HG03095 (cell line): ENCODE measurements around the gene ZNF512.
A peak's percentile ranks its signal among the peaks of the same experiment; 100 is the strongest.
"Not testable (repeated sequence)": the region's sequence is repeated elsewhere in the genome, so short reads cannot be mapped to it uniquely, and the experiment has no call there.

Source experiments
- ATAC-seq: cut with Tn5 transposase; IDR thresholded peaks from one replicate; pipeline ENCODE4 v1.9.1; 2021; ENCODE audit warnings: moderate library complexity; ENCODE audit not compliant: unreplicated experiment

Gene ZNF512

GRCh38 chr2:27582129-27582694 lies 630 bp upstream of the ZNF512 start:
- ATAC-seq = no peak

- ATAC-seq = no peak
Measured at GRCh38 chr2:27583390-27583915, 611 bp downstream of the ZNF512 start.

GRCh38 chr2:27584597-27584996 lies 1.8 kb downstream of the ZNF512 start:
- ATAC-seq = no peak

GRCh38 chr2:27587025-27587424 lies 4.2 kb downstream of the ZNF512 start:
- ATAC-seq = no peak

- no peak for ATAC-seq
Measured at GRCh38 chr2:27588308-27588707, 5.5 kb downstream of the ZNF512 start.

- ATAC-seq = no peak
Measured at GRCh38 chr2:27591745-27592144, 8.9 kb downstream of the ZNF512 start.

- no peak for ATAC-seq
Measured at GRCh38 chr2:27593240-27593639, 10.4 kb downstream of the ZNF512 start.

- ATAC-seq = not testable (repeated sequence)
Measured at GRCh38 chr2:27594020-27594703, 11.3 kb downstream of the ZNF512 start.

- not testable (repeated sequence) for ATAC-seq
Measured at GRCh38 chr2:27595412-27595811, 12.6 kb downstream of the ZNF512 start.

GRCh38 chr2:27596627-27597026 lies 13.8 kb downstream of the ZNF512 start:
- ATAC-seq = no peak

- ATAC-seq = no peak
Measured at GRCh38 chr2:27606611-27607010, 23.8 kb downstream of the ZNF512 start.

- ATAC-seq = no peak
Measured at GRCh38 chr2:27613985-27614384, 31.1 kb downstream of the ZNF512 start.

GRCh38 chr2:27615316-27615715 lies 32.5 kb downstream of the ZNF512 start:
- ATAC-seq = no peak

GRCh38 chr2:27621524-27621923 lies 38.7 kb downstream of the ZNF512 start:
- ATAC-seq = no peak

- ATAC-seq = no peak
Measured at GRCh38 chr2:27622921-27623384, 40.1 kb downstream of the ZNF512 start.

- no peak for ATAC-seq
Measured at GRCh38 chr2:27624943-27625342, 42.1 kb downstream of the ZNF512 start.

- not testable (repeated sequence) for ATAC-seq
Measured at GRCh38 chr2:27626323-27626722, 43.5 kb downstream of the ZNF512 start.

GRCh38 chr2:27626921-27627320 lies 44.1 kb downstream of the ZNF512 start:
- ATAC-seq = not testable (repeated sequence)

- ATAC-seq = peak; percentile 24
Measured at GRCh38 chr2:27627963-27628766, 45.3 kb downstream of the ZNF512 start.

GRCh38 chr2:27628767-27629709 lies 46.2 kb downstream of the ZNF512 start, which contains the start of the genes CCDC121 and GPN1:
CCDC121 (minus strand) TSS chr2:27629012; CDS start chr2:27627799, 1,213 bp downstream.
GPN1 (plus strand) TSS chr2:27629050; CDS start chr2:27629059, 9 bp downstream.
- peak; percentile 94 for ATAC-seq
